Measurements from ENCODE around the gene NCAM2. TPM values are rescaled to one million over a fixed set of nuclear protein-coding genes. Genes with fewer than 3 reads are reported as not detected.

The NCAM2 gene
- total and polyA plus RNA-seq, 2 experiments from 2014 or later = 1.7 to 6.3 TPM

DNA sequence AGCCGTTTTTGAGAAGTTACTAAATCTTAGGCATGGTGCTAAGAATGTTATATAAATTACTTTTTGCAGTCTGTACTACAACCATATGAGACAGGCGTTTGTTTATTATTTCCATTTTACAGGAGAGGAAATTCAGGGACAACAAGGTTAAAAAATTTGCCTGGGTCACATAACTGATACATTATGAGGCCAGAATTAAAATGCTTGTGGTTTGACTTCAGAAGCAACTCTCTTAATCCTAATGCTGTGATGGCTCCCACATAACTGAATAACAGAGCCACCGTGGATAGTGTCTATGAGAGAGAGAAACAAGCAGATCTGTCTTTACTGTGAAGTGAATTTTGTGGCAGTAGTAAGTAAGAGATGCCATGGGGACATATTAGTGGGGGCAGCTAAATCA, 184.9 kb downstream of the NCAM2 start:
- H3K9me3 ChIP-seq (ENCODE audit: low read depth) = no peaks in the 10 kb centered on the region
- DNase-seq (ENCODE audit: low spot score) = no peak
- no peaks in the 10 kb centered on the region for H3K79me2 ChIP-seq
- TF ChIP-seq EZH2phosphoT487 (IDR thresholded peaks at IDR 0.05; ENCODE audit: low read depth, severe bottlenecking, unreplicated experiment) = no peak
- TF ChIP-seq, protein P1, sequence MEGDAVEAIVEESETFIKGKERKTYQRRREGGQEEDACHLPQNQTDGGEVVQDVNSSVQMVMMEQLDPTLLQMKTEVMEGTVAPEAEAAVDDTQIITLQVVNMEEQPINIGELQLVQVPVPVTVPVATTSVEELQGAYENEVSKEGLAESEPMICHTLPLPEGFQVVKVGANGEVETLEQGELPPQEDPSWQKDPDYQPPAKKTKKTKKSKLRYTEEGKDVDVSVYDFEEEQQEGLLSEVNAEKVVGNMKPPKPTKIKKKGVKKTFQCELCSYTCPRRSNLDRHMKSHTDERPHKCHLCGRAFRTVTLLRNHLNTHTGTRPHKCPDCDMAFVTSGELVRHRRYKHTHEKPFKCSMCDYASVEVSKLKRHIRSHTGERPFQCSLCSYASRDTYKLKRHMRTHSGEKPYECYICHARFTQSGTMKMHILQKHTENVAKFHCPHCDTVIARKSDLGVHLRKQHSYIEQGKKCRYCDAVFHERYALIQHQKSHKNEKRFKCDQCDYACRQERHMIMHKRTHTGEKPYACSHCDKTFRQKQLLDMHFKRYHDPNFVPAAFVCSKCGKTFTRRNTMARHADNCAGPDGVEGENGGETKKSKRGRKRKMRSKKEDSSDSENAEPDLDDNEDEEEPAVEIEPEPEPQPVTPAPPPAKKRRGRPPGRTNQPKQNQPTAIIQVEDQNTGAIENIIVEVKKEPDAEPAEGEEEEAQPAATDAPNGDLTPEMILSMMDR (IDR thresholded peaks at IDR 0.05; ENCODE audit: poor library complexity) = no peak
- TF ChIP-seq EZH2 (IDR thresholded peaks at IDR 0.05; ENCODE audit: borderline replicate concordance) = no peak
- no peak overlapping the region for H3K4me2 ChIP-seq
- H3K4me3 ChIP-seq = no peak overlapping the region
- no peak overlapping the region for H2AFZ ChIP-seq
- 62% methylated on average over 3 of the region's 3 CpGs for WGBS (ENCODE audit: low lambda C conversion rate, missing lambda C conversion rate)
- H3K27me3 ChIP-seq = no peaks in the 10 kb centered on the region
- no peaks in the 10 kb centered on the region for H4K20me1 ChIP-seq (ENCODE audit: insufficient read depth, poor library complexity, severe bottlenecking)
- H3K4me1 ChIP-seq (ENCODE audit: insufficient read depth) = no peaks in the 10 kb centered on the region
- no peaks in the 10 kb centered on the region for H3K9me2 ChIP-seq (replicated peaks; ENCODE audit: insufficient read depth)
- no peaks in the 10 kb centered on the region for H3K36me3 ChIP-seq (replicated peaks; ENCODE audit: insufficient read depth, low read depth)
- no peak overlapping the region for H3K27ac ChIP-seq

DNA sequence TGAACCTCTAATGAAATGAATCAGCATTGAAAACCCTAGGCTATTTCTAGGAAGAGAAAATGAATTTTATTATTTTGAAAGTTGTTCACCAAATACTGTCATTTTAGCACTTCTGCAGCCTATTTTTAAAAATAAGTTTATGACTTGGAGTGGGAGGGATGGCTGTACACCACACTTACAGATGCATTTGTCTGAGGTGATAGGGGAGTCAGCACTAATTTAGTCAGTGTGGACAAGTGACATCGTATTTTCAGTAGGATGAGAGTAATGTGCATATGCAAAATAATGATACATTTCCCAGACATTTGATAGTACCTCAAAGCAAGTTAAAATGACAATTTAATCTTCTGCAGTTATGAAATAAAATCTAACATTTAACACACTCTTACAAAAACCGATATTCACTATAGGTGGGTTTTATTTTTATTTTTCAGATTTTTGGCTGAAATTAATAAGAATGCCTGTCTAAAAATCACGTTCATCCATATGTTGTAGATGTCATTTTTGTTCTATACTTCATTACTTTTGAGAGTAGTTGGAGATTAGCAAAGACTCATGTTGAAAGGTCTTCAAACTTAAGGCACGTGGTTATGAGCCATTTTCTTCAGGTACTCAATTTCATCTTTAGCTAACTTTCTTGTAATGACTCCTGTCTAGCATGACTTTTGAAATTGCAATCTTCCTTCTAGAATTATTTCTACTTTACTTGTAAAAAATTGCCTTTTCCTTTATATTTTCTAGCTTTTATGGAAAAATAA, 186.7 kb downstream of the NCAM2 start:
- TF ChIP-seq, protein P1 (IDR thresholded peaks at IDR 0.05; ENCODE audit: poor library complexity) = no peak
- TF ChIP-seq EZH2 (IDR thresholded peaks at IDR 0.05; ENCODE audit: borderline replicate concordance) (no peak), EZH2phosphoT487 (IDR thresholded peaks at IDR 0.05; ENCODE audit: low read depth, severe bottlenecking, unreplicated experiment) (no peak)
- H3K79me2 ChIP-seq = no peaks in the 10 kb centered on the region
- no peak overlapping the region for H3K4me3 ChIP-seq
- 87% methylated on average over 4 of the region's 4 CpGs for WGBS (ENCODE audit: low lambda C conversion rate, missing lambda C conversion rate)
- H3K27me3 ChIP-seq = no peaks in the 10 kb centered on the region
- DNase-seq (ENCODE audit: low spot score) = no peak
- no peaks in the 10 kb centered on the region for H4K20me1 ChIP-seq (ENCODE audit: insufficient read depth, poor library complexity, severe bottlenecking)
- no peak overlapping the region for H2AFZ ChIP-seq
- no peaks in the 10 kb centered on the region for H3K9me2 ChIP-seq (replicated peaks; ENCODE audit: insufficient read depth)
- H3K36me3 ChIP-seq (replicated peaks; ENCODE audit: insufficient read depth, low read depth) = no peaks in the 10 kb centered on the region
- no peaks in the 10 kb centered on the region for H3K4me1 ChIP-seq (ENCODE audit: insufficient read depth)
- H3K9me3 ChIP-seq (ENCODE audit: low read depth) = no peaks in the 10 kb centered on the region
- H3K27ac ChIP-seq = no peak overlapping the region
- no peak overlapping the region for H3K4me2 ChIP-seq

DNA sequence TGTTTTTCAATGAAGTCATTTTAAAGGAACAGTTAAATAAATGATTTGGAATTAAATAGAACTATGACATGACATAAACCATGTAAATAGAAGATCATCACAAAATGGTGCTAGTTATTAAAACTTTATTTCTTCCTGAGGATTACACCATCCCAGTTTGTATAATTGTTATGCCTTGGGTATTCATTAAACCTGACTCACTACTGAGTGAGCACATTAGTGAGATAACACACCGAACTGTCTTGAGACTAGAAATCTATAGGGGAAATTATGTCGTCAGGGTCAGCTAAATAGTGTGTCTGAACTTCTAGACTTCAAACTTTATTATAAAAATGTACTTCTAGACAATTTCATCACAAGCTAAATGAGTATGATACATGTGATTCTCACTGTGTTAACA, 189.4 kb downstream of the NCAM2 start:
- Histone ChIP-seq H3K4me3 (no peak overlapping the region), H3K79me2 (no peaks in the 10 kb centered on the region), H3K36me3 (replicated peaks; ENCODE audit: insufficient read depth, low read depth) (no peaks in the 10 kb centered on the region), H3K4me1 (ENCODE audit: insufficient read depth) (no peaks in the 10 kb centered on the region), H2AFZ (no peak overlapping the region), H3K27me3 (no peaks in the 10 kb centered on the region), H4K20me1 (ENCODE audit: insufficient read depth, poor library complexity, severe bottlenecking) (no peaks in the 10 kb centered on the region), H3K4me2 (no peak overlapping the region), H3K9me3 (ENCODE audit: low read depth) (no peaks in the 10 kb centered on the region), H3K9me2 (replicated peaks; ENCODE audit: insufficient read depth) (no peaks in the 10 kb centered on the region), H3K27ac (no peak overlapping the region)
- TF ChIP-seq EZH2phosphoT487 (IDR thresholded peaks at IDR 0.05; ENCODE audit: low read depth, severe bottlenecking, unreplicated experiment) (no peak), EZH2 (IDR thresholded peaks at IDR 0.05; ENCODE audit: borderline replicate concordance) (no peak)
- TF ChIP-seq, protein P1 (IDR thresholded peaks at IDR 0.05; ENCODE audit: poor library complexity) = no peak
- DNase-seq (ENCODE audit: low spot score) = no peak
- 56% methylated on average over 2 of the region's 2 CpGs for WGBS (ENCODE audit: low lambda C conversion rate, missing lambda C conversion rate)

Data from hepatocyte (in vitro differentiated cells).